C4-2B (cell line): Measurements from ENCODE around the gene DCAF8L2.

Experiments used
- CTCF ChIP-seq: fragments of 450-650 bp; conservative IDR thresholded peaks from 2 replicates; pipeline ENCODE4 v1.5.1; 2017; ENCODE audit warnings: mild to moderate bottlenecking
- ZFX ChIP-seq: fragments of 450-650 bp; IDR thresholded peaks from 2 replicates; pipeline ENCODE4 v1.6.1; 2017

GRCh38 chrX:27796640-27797257, 206.6 kb downstream of the DCAF8L2 start:
- TF ChIP-seq CTCF (no peak), ZFX (no peak)
